Measurements from ENCODE around the gene C12orf57. TPM values are rescaled to one million over a fixed set of nuclear protein-coding genes. Genes with fewer than 3 reads are reported as not detected.

C12orf57 gene
- total and polyA plus RNA-seq, 2 experiments from 2014 or later, result 217 to 219 TPM

DNA sequence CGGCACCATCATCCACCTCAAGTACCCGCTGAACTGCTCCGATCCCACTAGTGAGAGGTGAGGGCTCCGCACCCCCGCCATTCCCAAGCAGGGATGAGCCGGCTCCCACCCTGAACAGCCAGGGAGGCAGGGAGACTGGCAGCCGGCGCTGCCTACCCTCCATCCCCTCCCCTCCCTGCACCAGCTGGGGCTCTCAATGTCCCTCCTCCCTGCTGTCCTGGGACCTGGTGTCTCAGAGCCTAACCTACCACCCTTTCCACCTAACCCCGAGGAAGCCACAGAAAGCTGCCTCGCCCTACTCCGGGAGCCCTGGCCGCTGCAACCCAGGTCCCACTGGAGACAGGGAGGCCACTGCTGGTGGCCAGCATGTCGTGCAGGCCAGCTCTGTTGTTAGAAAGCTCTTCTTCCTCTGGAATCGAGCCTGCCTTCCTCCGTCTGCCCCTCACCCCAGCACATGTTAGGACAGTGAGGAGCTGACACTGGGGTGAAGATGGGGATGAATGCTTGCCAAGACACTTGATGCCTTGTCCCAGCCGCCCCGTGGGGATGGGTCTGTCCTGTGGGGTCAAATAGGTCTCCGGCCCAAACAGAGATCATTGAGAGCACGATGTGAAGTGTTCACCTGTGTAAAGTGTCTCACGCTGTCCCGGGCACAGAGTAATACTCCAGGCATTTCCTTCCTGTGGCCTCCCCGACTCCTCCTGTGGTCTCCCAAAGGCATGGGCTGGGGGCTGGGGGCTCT is 8.5 kb downstream of the C12orf57 start:
- peaks cover 3% of the 10 kb centered on the region for H3K4me1 ChIP-seq (ENCODE audit: insufficient read depth)
- no peaks in the 10 kb centered on the region for H3K36me3 ChIP-seq (replicated peaks; ENCODE audit: insufficient read depth, low read depth)
- 89% methylated on average over 18 of the region's 22 CpGs for WGBS (ENCODE audit: low lambda C conversion rate, missing lambda C conversion rate)
- H3K79me2 ChIP-seq, result peaks cover 6% of the 10 kb centered on the region
- no peak overlapping the region for H2AFZ ChIP-seq
- no peak for DNase-seq (ENCODE audit: low spot score)
- H3K27ac ChIP-seq, result no peak overlapping the region
- no peaks in the 10 kb centered on the region for H4K20me1 ChIP-seq (ENCODE audit: insufficient read depth, poor library complexity, severe bottlenecking)
- no peak overlapping the region for H3K4me2 ChIP-seq
- no peaks in the 10 kb centered on the region for H3K9me3 ChIP-seq (ENCODE audit: low read depth)
- no peaks in the 10 kb centered on the region for H3K9me2 ChIP-seq (replicated peaks; ENCODE audit: insufficient read depth)
- H3K27me3 ChIP-seq, result no peaks in the 10 kb centered on the region
- TF ChIP-seq EZH2 (IDR thresholded peaks at IDR 0.05; ENCODE audit: borderline replicate concordance), result no peak
- TF ChIP-seq EZH2phosphoT487 (IDR thresholded peaks at IDR 0.05; ENCODE audit: low read depth, severe bottlenecking, unreplicated experiment), result no peak
- TF ChIP-seq, protein P1, sequence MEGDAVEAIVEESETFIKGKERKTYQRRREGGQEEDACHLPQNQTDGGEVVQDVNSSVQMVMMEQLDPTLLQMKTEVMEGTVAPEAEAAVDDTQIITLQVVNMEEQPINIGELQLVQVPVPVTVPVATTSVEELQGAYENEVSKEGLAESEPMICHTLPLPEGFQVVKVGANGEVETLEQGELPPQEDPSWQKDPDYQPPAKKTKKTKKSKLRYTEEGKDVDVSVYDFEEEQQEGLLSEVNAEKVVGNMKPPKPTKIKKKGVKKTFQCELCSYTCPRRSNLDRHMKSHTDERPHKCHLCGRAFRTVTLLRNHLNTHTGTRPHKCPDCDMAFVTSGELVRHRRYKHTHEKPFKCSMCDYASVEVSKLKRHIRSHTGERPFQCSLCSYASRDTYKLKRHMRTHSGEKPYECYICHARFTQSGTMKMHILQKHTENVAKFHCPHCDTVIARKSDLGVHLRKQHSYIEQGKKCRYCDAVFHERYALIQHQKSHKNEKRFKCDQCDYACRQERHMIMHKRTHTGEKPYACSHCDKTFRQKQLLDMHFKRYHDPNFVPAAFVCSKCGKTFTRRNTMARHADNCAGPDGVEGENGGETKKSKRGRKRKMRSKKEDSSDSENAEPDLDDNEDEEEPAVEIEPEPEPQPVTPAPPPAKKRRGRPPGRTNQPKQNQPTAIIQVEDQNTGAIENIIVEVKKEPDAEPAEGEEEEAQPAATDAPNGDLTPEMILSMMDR (IDR thresholded peaks at IDR 0.05; ENCODE audit: poor library complexity), result no peak
- H3K4me3 ChIP-seq, result no peak overlapping the region

DNA sequence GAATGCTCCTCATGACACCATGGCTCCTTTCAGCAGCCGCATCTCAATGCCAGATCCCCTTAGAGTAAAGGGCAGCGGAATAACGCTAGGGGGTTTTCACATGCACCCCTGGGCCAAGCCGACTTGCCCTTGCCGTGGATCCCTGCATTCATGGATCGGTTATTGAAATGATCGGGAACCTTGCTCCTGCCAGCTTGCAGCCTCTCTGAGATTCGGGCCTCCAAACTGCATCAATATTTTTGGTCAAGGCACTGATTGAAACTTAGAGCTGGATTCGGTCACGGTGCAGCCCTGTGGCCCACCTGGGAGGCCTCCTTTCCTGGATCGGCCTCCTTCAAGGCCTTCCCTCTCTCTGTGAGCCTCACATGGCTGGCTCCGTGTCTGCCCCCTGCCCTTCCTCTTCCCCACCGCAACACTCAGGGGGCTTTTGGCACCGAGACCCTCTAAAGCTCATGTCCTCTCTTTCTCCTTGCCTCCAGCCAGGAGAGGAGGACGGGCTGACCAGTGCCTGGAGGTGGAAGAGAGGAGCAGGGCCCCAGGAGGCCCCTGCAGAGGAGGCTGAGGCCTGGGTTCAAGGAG is 9.1 kb downstream of the C12orf57 start:
- Histone ChIP-seq H3K4me2 (no peak overlapping the region), H3K79me2 (no peaks in the 10 kb centered on the region), H3K27me3 (no peaks in the 10 kb centered on the region), H3K9me3 (ENCODE audit: low read depth) (no peaks in the 10 kb centered on the region), H3K4me3 (no peak overlapping the region), H3K9me2 (replicated peaks; ENCODE audit: insufficient read depth) (no peaks in the 10 kb centered on the region), H3K36me3 (replicated peaks; ENCODE audit: insufficient read depth, low read depth) (no peaks in the 10 kb centered on the region), H3K4me1 (ENCODE audit: insufficient read depth) (peaks cover 3% of the 10 kb centered on the region), H4K20me1 (ENCODE audit: insufficient read depth, poor library complexity, severe bottlenecking) (no peaks in the 10 kb centered on the region), H3K27ac (peak overlapping the region; percentile 62), H2AFZ (no peak overlapping the region)
- 93% methylated on average over 15 of the region's 15 CpGs for WGBS (ENCODE audit: low lambda C conversion rate, missing lambda C conversion rate)
- DNase-seq (ENCODE audit: low spot score), result no peak
- TF ChIP-seq, protein P1 (IDR thresholded peaks at IDR 0.05; ENCODE audit: poor library complexity), result no peak
- no peak for TF ChIP-seq EZH2phosphoT487 (IDR thresholded peaks at IDR 0.05; ENCODE audit: low read depth, severe bottlenecking, unreplicated experiment)
- no peak for TF ChIP-seq EZH2 (IDR thresholded peaks at IDR 0.05; ENCODE audit: borderline replicate concordance)

DNA sequence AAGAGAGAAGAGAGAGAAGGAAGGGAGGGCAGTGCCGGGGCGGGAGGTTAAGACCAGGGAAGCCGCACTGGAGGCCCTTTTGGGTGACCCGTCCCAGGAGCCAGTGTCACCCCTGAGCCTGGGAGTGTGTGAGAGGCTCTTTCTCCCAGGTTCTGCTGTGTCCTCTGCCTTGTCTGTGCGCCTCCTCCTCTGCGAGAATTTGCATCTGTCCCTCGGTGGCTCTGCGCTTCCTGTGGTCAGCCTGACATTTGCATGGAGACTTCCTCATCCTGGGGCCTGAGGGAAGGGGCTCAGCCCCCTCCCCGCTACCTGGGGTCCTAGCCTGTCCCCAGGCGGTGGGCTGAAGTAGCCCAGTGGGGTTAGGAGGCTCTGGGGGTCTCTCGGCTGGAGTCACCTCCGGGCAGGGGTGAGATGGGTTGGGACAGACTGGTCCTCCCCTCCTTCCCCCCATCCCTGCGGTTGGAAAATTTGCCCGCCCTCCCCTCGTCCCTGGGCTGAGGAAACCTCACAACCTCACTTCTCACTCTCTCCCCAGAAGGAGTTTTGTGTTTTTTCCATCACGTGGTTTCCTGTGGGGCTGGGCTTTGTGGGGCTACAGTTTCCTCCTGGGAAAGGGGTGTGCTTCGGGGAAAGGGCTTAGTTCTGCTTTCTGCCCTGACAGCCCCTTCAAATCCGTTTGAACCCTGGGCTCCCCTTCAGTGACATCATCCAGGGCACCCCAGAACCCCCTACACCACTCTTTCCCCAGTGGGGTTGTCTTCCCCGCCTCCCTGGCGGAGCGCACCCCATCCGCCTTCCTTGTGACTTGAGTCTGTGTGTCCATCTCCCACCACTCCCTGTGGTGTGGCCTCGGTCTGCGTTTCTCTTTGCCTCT is 9.9 kb downstream of the C12orf57 start:
- no peaks in the 10 kb centered on the region for H3K79me2 ChIP-seq
- H2AFZ ChIP-seq, result no peak overlapping the region
- H3K27me3 ChIP-seq, result no peaks in the 10 kb centered on the region
- H3K9me2 ChIP-seq (replicated peaks; ENCODE audit: insufficient read depth), result no peaks in the 10 kb centered on the region
- no peak overlapping the region for H3K4me2 ChIP-seq
- H3K27ac ChIP-seq, result peak overlapping the region; percentile 71
- H3K9me3 ChIP-seq (ENCODE audit: low read depth), result no peaks in the 10 kb centered on the region
- TF ChIP-seq EZH2 (IDR thresholded peaks at IDR 0.05; ENCODE audit: borderline replicate concordance) (no peak), EZH2phosphoT487 (IDR thresholded peaks at IDR 0.05; ENCODE audit: low read depth, severe bottlenecking, unreplicated experiment) (no peak)
- TF ChIP-seq, protein P1 (IDR thresholded peaks at IDR 0.05; ENCODE audit: poor library complexity), result no peak
- H4K20me1 ChIP-seq (ENCODE audit: insufficient read depth, poor library complexity, severe bottlenecking), result no peaks in the 10 kb centered on the region
- H3K36me3 ChIP-seq (replicated peaks; ENCODE audit: insufficient read depth, low read depth), result no peaks in the 10 kb centered on the region
- 82% methylated on average over 17 of the region's 24 CpGs for WGBS (ENCODE audit: low lambda C conversion rate, missing lambda C conversion rate)
- H3K4me3 ChIP-seq, result no peak overlapping the region
- H3K4me1 ChIP-seq (ENCODE audit: insufficient read depth), result peaks cover 3% of the 10 kb centered on the region
- DNase-seq (ENCODE audit: low spot score), result no peak

All from hepatocyte (in vitro differentiated cells).